ENCODE measurements around the gene MVD.

The MVD gene, protein sequence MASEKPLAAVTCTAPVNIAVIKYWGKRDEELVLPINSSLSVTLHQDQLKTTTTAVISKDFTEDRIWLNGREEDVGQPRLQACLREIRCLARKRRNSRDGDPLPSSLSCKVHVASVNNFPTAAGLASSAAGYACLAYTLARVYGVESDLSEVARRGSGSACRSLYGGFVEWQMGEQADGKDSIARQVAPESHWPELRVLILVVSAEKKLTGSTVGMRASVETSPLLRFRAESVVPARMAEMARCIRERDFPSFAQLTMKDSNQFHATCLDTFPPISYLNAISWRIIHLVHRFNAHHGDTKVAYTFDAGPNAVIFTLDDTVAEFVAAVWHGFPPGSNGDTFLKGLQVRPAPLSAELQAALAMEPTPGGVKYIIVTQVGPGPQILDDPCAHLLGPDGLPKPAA

DNA sequence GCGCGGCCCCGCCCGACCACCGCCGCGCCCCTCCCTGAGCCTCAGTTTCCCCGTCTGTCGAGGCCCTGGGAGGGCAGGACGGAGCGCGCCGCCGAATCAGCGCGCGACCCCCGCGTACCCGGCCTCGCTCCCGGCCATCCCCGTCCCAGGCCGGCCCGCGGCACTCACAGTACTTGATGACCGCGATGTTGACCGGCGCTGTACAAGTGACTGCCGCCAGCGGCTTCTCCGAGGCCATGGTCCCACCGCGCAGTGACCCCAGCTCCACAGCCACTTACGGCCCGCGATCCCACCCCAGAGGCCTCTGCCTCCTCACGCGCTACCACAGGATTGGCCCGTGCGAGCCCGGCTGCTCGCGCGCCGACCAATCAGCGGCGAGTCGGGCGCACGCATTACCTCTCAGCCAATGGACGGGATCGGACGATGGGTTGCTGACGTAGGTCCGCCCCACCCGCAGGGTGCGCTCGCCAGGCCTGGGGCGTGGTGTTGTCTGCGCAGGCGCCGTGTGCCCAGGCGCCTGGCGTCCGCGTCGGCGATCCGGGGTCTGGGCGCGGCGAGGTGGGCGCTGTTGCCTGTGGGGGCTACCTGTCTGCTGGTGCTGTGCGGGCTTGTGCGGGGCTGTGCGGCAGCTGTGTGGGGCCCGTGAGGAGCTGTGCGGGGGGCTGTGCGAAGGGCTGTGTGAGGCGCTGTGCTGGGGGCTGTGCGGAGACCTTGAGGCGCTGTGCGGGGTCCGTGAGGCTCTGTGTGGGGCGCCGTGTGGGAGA, at the start of gene MVD:
Gene MVD, minus strand, starts transcription at position 249 of the 764 bp plus-strand sequence. Its CDS starts 11 bp downstream, at position 238.
- DNase-seq (ENCODE audit: low read depth): peak; percentile 91

DNA sequence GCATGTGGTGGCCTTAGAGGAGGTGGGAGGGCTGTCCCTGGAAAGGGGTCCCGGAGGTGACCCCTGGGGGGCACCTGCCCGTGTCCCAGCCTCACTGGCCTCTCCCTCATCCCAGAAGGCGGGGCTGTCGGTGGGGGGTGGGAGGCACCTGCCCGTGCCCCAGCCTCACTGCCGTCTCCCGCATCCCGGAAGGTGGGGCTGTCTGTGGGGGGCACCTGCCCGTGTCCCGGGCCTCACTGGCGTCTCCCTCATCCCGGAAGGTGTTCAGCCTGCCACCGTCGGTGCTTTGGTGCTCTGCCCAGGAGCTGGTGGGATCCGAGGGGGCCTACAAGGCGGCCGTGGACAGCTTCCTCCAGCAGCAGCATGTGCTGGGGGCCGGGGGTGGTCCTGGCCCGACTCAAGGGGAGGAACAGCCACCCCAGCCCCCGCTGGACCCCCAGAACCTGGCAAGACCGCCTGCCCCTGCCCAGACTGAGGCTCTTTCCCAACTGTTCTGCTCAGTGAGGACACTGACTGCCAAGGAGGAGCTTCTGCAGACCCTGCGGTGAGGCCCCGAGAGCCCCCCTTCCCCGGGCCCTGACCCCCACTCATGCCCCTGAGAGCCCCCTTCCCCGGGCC, 49.6 kb upstream of the MVD start:
- no peak for DNase-seq (ENCODE audit: low read depth)

DNA sequence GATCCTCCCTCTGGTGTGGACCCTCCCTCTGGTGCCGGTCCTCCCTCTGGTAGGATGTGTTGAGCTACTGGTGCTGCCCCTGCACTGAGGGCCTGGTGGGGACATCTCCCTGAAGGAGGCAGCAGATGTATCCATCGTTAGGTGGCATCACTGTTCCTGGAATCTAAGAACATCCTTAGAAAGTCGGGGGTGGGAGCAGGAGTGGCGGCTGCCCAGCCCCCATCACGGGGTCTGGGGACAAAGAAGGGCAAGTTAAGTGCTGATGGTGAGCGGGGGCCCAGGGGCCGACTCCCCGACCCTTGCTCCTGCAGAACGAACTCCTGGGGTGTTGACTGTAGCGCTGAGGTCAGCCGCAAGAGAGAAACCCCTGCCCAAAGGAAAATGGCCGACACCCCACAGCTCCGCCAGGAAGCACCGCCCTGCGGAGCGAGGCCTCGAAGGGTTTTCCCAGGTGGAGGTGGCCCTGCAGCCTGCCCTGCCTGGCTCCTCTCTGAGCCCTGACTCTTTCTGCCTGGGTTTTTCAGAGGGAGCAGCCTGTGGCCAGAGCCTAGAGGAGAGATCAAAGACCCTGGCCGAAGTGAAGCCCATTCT, 49.0 kb upstream of the MVD start:
- DNase-seq (ENCODE audit: low read depth): no peak

DNA sequence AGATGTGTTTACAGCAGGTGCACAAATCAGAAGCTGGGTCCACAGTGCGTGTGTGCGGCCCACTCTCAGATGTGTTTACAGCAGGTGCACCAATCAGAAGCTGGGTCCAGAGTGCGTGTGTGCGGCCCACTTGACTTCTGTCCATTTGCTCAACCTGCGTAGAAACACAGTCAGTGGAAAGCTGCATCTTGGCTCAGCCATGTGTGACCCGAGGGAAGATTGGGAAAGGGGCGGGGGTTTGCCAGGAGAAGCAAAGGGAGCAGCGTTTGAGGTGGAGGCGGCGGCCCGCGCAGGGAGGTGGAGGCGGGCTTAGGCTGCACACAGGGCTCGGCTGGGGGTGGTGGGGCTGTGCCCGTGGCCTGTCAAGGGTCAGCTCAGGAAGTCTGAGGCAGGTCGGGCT, 47.7 kb upstream of the MVD start:
- DNase-seq (ENCODE audit: low read depth): no peak

DNA sequence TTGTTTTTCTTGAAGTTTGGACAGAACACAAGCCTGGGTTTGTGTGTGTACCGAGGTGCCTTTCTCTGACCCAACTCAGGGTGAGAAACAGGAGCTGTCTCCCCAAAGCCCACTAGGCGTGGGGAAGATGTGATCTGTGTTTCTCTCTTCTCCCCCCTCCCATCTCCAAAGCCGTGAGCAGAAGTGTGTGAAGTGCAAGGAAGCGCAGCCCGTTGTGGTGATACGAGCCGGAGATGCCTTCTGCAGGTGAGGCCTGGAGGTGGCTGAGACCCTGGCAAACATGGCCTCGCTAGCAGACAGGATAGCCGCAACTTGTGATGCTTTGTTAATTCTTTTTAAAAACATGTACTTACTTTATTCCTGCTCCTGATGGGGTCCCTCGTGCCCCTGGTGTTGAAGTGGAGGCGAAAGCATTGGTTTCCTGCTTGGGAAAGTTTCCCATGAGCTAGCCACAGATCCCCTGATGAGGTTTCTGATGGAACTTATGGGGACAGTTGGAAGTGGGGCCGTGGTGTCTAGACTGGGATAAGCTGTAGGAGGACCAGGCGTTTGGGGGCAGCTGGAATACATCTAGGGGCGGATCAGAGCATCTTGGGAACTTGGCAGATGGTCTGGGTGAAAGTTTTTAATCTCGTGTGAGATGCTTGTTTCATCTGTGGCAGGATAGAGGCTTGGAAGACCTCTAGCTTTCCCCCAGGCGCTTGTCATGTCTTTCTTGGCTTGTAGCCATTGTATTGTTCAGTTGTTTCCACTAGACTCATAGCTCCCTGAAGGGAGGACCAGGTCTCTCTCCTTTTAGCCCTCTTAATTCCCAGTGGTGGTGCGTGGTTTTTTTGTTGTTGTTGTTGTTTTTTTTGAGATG, 44.3 kb upstream of the MVD start:
- no peak for DNase-seq (ENCODE audit: low read depth)

DNA sequence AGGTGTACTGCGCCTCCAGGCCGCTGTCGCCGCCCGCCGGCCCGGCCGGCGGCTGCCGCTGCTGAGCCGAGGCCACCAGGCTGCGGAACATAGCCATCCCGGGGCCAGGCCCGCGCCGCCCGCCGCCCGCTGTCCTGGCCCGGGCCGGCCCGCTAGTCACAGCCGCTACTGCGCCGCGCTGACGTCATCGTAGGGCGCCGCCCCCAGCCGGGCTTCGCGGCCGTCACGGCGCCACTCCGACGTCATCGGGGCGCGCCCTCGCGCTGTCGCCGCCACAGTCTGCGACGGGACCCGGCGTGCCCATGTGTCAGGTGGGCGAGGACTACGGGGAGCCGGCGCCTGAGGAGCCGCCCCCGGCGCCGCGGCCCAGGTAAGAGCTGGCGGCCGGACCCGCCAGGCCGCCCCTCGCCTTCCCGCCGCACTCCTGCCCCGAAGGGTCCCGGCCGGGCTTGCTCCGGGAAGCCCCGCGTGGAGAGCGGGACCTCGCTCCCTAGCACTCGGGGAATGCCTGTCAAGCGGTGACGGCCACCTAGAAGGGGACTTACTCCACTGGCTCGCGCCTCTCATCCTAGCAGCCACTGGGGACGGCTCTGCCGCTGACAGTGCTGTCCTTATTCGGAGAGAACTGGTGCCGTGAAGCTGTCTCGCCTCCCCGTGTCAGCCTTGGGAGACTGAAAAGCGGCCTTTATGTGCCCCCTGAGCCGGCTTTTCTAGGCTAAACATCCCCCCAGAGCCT, 43.5 kb upstream of the MVD start, which contains the start of the genes CTU2 and RNF166:
Gene CTU2, plus strand, starts transcription at position 275 of the 736 bp plus-strand sequence. Its CDS starts 28 bp downstream, at position 303.
Gene RNF166, minus strand, starts transcription at position 180 of the 736 bp plus-strand sequence. Its CDS starts 83 bp downstream, at position 97.
- peak; percentile 88 for DNase-seq (ENCODE audit: low read depth)

DNA sequence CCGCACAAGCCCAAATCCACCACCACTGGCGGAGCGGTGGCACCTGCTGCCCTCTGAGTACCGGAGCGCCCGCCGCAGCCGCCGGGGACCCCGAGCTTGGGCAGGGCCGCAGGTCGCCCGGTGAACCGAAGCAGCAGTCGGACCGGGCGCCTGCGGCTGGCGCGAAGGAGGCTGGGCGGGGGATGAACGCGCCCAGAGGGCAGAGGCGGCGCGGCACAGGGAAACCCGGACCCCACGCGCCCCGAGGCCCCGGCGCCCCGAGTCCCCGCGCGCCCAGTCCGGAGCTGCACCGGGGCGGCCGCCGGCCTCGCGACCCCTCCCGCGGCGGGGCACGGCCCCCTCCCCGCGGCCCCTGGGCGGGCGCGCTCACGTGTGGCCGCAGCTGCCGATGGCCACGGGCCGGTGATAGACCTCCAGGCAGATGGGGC, 42.9 kb upstream of the MVD start:
- DNase-seq (ENCODE audit: low read depth): no peak

DNA sequence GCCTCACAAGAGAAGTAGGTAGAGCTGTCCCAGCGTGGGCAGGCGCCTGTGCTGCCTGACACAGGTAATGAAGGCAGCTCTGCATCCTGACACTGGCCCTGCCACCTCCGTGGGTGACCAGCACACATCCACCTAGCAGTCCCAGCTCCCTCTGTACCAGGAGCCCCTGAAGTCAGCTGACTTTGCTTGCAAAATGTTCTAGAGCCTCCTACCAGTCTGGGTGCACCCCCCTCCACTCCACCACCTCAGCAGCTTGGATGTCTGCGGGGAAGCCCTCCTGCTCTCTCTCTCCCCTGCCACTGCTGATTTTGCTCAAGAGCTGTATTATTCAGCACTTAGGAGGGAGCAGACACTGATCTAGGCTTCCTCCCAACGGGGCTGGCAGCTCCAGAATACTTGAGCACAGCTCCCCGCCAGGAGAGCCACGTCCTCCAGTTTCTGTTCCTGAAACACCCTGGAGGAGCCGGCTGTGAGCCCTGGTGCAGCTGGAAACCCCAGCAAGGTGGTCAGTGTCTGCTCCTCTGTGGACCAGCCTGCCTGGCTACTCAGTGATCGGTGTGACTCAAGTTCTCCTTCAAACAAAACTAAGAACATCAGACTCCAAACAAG, 42.3 kb upstream of the MVD start:
- no peak for DNase-seq (ENCODE audit: low read depth)

DNA sequence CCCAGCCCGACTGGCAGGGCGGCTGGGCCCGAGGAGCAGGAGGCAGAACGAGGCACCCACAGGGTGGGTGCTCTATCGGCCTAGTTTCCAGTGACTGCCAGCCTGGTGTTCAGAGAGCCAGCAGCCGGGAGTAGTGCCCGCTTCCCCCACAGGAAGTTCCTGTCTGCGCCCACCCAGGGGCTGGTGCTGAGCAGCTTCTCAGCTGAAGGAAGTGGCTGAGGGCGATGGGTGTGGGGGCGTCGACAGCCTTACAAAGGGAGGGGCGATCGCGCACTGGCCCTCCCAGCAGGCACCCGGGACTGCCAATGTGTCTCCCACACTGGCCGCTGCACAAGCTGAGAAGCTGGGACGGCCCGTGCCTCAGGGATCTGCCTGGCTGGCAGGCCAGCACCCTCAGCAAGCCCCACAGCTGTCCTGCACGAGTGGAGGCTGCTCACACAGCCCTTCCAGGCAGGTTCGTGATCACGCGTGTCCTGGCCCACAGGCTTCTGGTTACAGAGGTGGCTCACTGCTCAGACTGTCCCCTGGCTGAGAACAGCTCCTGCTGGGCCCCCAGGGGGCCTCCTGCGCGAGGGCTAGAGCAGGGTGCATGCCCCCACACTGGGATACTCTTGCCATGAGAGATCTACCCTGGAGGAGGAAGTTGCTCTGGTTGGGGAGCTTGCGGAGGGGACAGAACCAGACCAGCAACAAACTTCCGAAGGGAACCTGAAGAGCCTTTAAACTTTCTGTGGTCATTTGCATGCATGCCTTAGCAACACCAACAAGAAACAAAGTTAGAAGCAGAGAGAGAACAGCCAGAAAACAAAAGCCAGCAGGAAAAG, 40.8 kb upstream of the MVD start:
- peak; percentile 75 for DNase-seq (ENCODE audit: low read depth)

DNA sequence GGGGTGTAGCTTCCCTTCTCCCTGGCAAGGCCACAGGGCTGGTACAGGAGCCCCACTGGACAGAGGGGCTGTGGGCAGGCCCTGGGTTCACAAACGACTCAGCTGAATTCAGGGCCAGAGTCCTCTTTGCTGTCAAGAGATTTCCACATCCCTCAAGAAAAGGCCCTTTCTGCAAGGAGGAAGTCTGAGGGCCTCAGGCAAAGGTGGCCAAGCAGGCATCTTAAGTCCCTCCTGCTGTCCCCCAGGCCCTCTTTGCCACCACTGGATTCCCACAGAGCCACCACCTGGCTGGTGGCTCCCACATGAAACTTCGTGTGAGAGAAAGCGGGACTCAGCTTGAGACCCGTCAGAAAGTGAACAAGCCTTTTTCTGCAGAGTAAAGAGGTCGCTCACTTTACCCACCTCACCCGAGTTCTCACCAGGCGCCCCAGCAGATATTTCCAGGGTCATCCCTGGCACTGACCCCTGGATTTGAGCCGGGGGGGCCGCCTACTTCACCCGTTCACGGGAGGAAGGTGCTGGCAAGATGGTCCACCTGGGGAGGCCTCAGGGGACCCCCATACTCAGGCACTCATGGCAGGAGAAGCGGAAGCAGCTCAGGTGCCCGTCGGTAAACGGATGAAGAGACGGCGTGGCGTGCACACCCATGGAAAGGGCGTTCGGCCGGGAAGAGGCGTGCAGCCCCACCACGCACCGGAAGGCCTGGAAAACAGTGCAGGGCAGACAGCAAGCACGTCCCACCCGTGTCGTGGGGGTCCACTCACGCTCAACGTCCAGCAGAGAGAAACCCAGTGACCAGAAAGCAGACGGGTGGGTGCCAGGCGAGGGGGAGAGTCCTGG, 39.7 kb upstream of the MVD start:
- no peak for DNase-seq (ENCODE audit: low read depth)

DNA sequence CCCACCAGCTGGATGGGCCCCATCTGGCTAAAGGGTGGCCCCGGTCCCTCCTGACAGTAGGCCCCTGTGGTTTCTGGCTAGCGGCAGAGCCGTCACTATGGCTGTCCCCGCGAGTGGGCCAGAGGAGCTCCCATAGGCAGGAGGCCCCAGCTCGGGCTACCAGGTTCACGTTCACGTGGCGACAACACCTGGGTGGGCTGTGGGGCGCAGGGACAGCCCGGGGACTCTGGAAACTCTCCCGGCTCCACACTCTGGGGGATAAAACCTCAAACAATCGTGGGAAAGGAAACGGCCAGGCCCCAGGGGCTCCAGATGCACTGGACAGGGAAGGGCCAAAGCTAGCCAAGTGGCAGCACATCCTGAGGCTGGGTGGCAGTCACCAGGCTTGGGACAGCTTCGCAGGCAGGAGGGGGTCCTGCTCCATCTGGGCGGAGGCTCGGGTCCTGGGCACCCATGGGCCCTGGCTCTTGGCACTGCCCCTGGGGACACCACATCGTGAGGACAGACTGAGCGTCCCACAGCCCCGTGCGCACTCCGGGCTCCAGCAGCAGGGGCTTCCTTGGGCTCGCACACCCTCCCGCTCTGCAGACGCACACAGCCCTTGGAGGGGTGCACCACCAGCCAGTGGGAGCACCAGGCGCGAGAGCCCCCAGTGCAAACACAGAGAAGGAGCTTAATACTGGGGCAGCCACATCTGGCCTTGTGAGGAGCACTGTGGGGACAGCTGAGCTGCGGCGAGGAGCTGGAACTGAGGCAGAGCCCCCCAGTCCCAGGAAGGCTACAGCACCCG, 38.9 kb upstream of the MVD start:
- no peak for DNase-seq (ENCODE audit: low read depth)

DNA sequence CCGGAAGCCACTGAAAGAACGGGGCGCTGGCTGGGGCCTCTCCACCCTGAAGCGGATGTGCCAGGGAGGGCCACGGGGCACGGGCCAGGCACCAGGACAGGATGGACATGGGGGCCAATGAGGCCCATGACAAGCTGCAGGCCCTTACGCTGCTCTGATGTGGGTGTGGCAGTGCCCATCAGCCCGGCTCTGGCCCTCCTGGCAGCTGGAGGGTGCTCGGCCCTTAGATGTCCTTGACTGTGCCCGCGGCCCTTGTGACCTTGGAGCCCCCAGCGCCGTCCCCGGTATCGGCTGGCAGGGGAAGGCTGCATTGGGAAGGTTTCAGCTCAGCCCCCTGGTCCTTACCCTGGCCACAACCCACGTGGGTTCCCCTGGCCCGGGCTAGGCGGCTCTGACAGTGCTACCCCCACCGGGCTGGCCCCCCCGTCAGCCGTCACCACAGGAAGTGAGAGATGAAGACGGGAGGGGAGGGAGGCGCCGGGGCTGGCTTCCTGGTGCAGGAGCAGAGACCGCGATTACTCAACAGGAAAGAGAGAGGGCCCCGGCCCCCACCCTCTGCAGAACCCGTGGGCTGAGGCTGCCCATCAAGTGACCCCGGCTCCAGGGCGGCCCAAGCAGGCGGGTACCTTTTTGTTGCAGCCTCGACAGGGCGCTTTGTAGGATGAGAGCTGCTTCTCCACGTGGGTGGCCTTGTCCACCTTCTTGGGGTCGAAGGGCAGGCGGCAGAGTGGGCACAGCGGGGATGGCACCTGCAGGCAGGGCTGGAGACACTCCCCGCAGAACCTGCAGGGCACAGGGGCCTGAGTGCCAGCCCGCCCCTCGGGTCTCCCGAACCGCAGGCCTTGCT, 38.0 kb upstream of the MVD start:
- peak; percentile 99 for DNase-seq (ENCODE audit: low read depth)

DNA sequence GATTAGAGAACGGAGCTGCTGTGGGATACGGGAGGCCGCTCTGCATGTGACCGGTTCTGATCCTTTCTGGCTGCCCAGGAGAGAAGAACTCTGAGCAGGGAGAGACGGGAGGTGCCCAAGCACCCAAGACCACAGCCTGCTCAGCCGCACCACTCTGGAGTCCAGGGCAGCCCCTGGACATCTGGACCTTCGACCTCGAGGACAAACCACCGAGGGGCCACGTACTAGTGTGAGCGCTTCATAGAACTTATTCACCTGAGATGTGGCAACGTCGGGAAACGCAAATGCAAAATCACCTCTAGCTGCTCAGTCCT, 37.4 kb upstream of the MVD start:
- no peak for DNase-seq (ENCODE audit: low read depth)

DNA sequence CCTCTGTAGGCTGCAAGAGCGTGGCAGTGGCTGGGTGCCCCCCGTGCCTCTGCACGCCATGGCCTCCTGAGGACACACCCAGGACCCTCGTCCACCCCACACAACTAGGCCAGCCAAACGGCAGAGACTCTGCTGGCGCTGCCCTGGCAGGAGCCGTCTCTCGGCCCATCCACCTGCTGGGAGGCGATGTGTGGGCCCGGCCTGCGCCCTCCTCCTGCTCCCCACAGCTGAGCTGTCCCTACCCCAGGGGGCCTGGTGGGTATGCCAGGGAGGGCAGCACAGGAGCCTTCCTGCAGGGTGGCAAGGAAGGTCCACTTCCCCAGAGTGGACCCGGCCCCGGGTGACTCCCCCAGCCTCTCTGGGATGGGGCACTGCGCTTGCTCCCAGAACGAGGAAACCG, 36.3 kb upstream of the MVD start:
- no peak for DNase-seq (ENCODE audit: low read depth)

DNA sequence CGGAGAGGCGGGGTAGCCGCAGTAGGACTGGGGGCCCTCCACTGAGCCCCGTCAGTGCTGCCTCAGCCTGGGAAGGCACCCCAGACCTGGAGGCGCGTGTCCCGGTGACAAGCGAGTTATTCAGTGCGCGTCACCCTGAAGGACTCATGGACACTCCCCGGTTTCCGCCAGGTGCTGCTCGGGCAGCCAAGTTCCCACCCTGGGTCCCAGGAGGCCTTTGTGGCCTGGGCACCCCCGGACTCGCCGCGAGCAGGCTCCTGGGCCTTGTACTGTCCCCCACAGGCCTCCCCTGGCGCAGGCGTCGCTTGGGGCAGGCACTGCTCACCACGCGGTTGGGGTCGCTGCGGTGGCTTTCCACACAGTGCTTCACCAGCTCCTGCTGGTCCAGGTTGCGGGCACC, 35.8 kb upstream of the MVD start:
- DNase-seq (ENCODE audit: low read depth): no peak

DNA sequence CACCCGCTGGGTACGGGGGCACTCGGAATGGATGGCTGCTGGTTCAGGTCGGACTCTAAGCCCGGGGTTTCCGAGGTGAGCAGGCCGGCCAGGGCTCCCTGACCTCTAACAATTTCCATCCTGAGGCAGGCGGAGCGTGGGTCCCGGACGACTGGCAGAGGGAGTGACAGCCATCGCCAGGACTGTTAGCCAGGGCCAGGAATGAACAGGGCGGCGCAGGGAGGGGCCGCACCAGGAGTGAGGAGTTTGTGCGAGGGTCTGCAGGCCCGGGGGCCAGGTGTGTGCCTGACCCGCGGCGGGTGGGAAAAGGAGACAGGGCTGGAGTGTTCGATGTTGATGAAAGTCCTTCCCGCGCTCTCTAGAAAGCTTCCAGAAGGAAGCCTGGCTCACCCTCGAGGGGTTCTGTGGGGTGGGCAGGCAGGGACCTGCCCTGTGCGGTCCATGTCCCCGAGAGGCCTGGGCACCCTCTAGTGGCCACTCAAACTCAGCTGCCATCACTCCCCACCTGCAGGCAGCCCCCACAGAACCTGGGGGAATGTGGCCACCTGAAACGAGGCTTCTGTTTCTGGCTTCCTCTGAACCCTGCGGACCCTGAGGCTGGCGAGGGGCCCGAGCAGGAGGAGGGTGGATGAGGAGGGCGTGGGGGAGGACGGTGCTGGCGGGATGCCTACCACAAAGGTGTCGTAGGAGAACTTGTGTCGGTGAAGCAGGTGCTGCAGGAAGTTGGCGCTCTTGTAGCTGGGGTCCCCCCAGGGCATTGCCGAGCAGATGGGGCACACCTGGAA, 35.1 kb upstream of the MVD start:
- no peak for DNase-seq (ENCODE audit: low read depth)
